ENCODE measurements around the gene GORASP2. TPM values are rescaled to one million over a fixed set of nuclear protein-coding genes. Genes with fewer than 3 reads are reported as not detected.

GORASP2 gene
- 10 to 100 TPM; 68.5 to 71.1 TPM for total RNA-seq

GRCh38 chr2:170928824-170929685 is at the start of gene GORASP2:
Gene GORASP2, plus strand, starts transcription at chr2:170929253. Its CDS starts 88 bp downstream, at chr2:170929341.

Other genes starting within 250 kb of the GORASP2 start
- not detected for gene SP5, start 213.9 kb upstream of the GORASP2 start, total RNA-seq
- not detected for gene ERICH2, start 158.9 kb upstream of the GORASP2 start, total RNA-seq
- gene GAD1, start 112.4 kb upstream of the GORASP2 start, total RNA-seq = under 1 TPM; 0.38 to 0.48 TPM
- gene TLK1, start 231.6 kb downstream of the GORASP2 start, total RNA-seq = 10 to 100 TPM; 80.5 to 84.2 TPM